BLaER1 treated with 17β-estradiol and CSF1 and Interleukin-3, amounts not matched to agents 10 nM and 100 nM (cell line): ENCODE results near the gene CYP27A1.

ENCODE experiments used
- H3K27ac ChIP-seq, 11 experiments: shearing (Covaris generic); formaldehyde crosslinking; 2 replicates each; pipeline ENCODE4 v1.8.1; 2022
- H3K27me3 ChIP-seq, 11 experiments: shearing (Covaris generic); formaldehyde crosslinking; 2 replicates each; pipeline ENCODE4 v1.8.1; 2022
- H3K36me3 ChIP-seq, 11 experiments: shearing (Covaris generic); formaldehyde crosslinking; 2 replicates each; pipeline ENCODE4 v1.8.1; 2022
- H3K4me1 ChIP-seq, 10 experiments: shearing (Covaris generic); formaldehyde crosslinking; 2 replicates each; pipeline ENCODE4 v1.8.1; 2022
- H3K4me2 ChIP-seq, 11 experiments: shearing (Covaris generic); formaldehyde crosslinking; 2 replicates each; pipeline ENCODE4 v1.8.1; 2022
- H3K4me3 ChIP-seq, 10 experiments: shearing (Covaris generic); formaldehyde crosslinking; 2 replicates each; pipeline ENCODE4 v1.8.1; 2022
- H3K9ac ChIP-seq, 11 experiments: shearing (Covaris generic); formaldehyde crosslinking; 2 replicates each; pipeline ENCODE4 v1.8.1; 2022
- H3K9me3 ChIP-seq, 11 experiments: shearing (Covaris generic); formaldehyde crosslinking; replicated peaks in 1 of 11; 2 replicates each; pipeline ENCODE4 v1.8.1; 2022
- H4K20me1 ChIP-seq, 11 experiments: shearing (Covaris generic); formaldehyde crosslinking; 2 replicates each; pipeline ENCODE4 v1.8.1; 2022
- Cebpa-rat ChIP-seq, 11 experiments: shearing (Covaris generic); IDR thresholded peaks; 2 replicates each; pipeline ENCODE4 v1.8.1; 2022

The CYP27A1 gene

GRCh38 chr2:218780851-218781690 is 876 bp upstream of the CYP27A1 start:
- peaks cover 0 to 16% (median 0%) of the 10 kb centered on the region in 10 experiments; a peak in 4 of 20 replicates for H3K4me1 ChIP-seq
- no peak overlapping the region for H3K27ac ChIP-seq
- no peak for TF ChIP-seq Cebpa-rat (IDR thresholded peaks at IDR 0.05)
- peaks cover 20 to 38% (median 26%) of the 10 kb centered on the region in 11 experiments for H3K9me3 ChIP-seq
- H3K4me3 ChIP-seq, result no peak overlapping the region
- no peaks in the 10 kb centered on the region for H3K27me3 ChIP-seq
- H3K36me3 ChIP-seq, result peaks cover 13 to 28% (median 20%) of the 10 kb centered on the region in 11 experiments; a peak in 19 of 22 replicates
- H4K20me1 ChIP-seq, result no peaks in the 10 kb centered on the region
- no peak overlapping the region for H3K9ac ChIP-seq
- H3K4me2 ChIP-seq, result no peak overlapping the region

- no peak for TF ChIP-seq Cebpa-rat (IDR thresholded peaks at IDR 0.05)
- no peak overlapping the region for H3K4me3 ChIP-seq
- H3K4me1 ChIP-seq, result peaks cover 0 to 9% (median 0%) of the 10 kb centered on the region in 10 experiments; a peak in 2 of 20 replicates
- H3K27me3 ChIP-seq, result no peaks in the 10 kb centered on the region
- H3K36me3 ChIP-seq, result peaks cover 5 to 14% (median 7%) of the 10 kb centered on the region in 11 experiments; a peak in 17 of 22 replicates
- no peak overlapping the region for H3K4me2 ChIP-seq
- peaks cover 6 to 24% (median 11%) of the 10 kb centered on the region in 11 experiments for H3K9me3 ChIP-seq
- no peak overlapping the region for H3K9ac ChIP-seq
- no peak overlapping the region for H3K27ac ChIP-seq
- H4K20me1 ChIP-seq, result no peaks in the 10 kb centered on the region
Observed at GRCh38 chr2:218782528-218782844, 539 bp downstream of the CYP27A1 start.

- Histone ChIP-seq H3K4me2 (no peak overlapping the region), H3K4me3 (no peak overlapping the region), H3K27me3 (0 out of 22 replicates have a peak, but pooled peaks cover 0 to 3% (median 0%) of the 10 kb centered on the region in 11 experiments), H3K36me3 (peaks cover 0 to 7% (median 0%) of the 10 kb centered on the region in 11 experiments; a peak in 5 of 22 replicates), H3K4me1 (peaks cover 0 to 9% (median 0%) of the 10 kb centered on the region in 10 experiments; a peak in 2 of 20 replicates), H3K27ac (no peak overlapping the region), H3K9ac (no peak overlapping the region), H3K9me3 (peaks cover 0 to 18% (median under 1%) of the 10 kb centered on the region in 11 experiments; a peak in 9 of 22 replicates), H4K20me1 (no peaks in the 10 kb centered on the region)
- no peak for TF ChIP-seq Cebpa-rat (IDR thresholded peaks at IDR 0.05)
Observed at GRCh38 chr2:218783688-218784087, 1.7 kb downstream of the CYP27A1 start.

- peaks cover 0 to 9% (median 0%) of the 10 kb centered on the region in 10 experiments; a peak in 2 of 20 replicates for H3K4me1 ChIP-seq
- no peak for TF ChIP-seq Cebpa-rat (IDR thresholded peaks at IDR 0.05)
- H3K36me3 ChIP-seq, result peaks cover 0 to 7% (median 0%) of the 10 kb centered on the region in 11 experiments; a peak in 5 of 22 replicates
- 0 out of 22 replicates have a peak, but pooled peaks cover 0 to 5% (median 0%) of the 10 kb centered on the region in 11 experiments for H3K27me3 ChIP-seq
- H3K9ac ChIP-seq, result no peak overlapping the region
- H3K27ac ChIP-seq, result no peak overlapping the region
- peak overlapping the region in 2 of 11 experiments; percentile 26 to 27; a peak in 4 of 22 replicates for H3K4me2 ChIP-seq
- H4K20me1 ChIP-seq, result no peaks in the 10 kb centered on the region
- peaks cover 0 to 14% (median 0%) of the 10 kb centered on the region in 11 experiments; a peak in 5 of 22 replicates for H3K9me3 ChIP-seq
- H3K4me3 ChIP-seq, result no peak overlapping the region
Observed at GRCh38 chr2:218785103-218785502, 3.2 kb downstream of the CYP27A1 start.

- no peak for TF ChIP-seq Cebpa-rat (IDR thresholded peaks at IDR 0.05)
- H3K4me1 ChIP-seq, result peaks cover 0 to 9% (median 0%) of the 10 kb centered on the region in 10 experiments; a peak in 2 of 20 replicates
- H4K20me1 ChIP-seq, result peaks cover 0 to under 1% (median 0%) of the 10 kb centered on the region in 11 experiments; a peak in 1 of 22 replicates
Observed at GRCh38 chr2:218786133-218786532, 4.2 kb downstream of the CYP27A1 start.

GRCh38 chr2:218788529-218789255 is 6.7 kb downstream of the CYP27A1 start:
- Histone ChIP-seq H3K4me3 (no peak overlapping the region), H3K9me3 (peaks cover 0 to 11% (median 0%) of the 10 kb centered on the region in 11 experiments; a peak in 2 of 22 replicates), H4K20me1 (peaks cover 0 to 4% (median 0%) of the 10 kb centered on the region in 11 experiments; a peak in 1 of 22 replicates), H3K27me3 (peaks cover 0 to 25% (median 0%) of the 10 kb centered on the region in 11 experiments; a peak in 7 of 22 replicates), H3K4me2 (no peak overlapping the region), H3K27ac (no peak overlapping the region), H3K9ac (no peak overlapping the region), H3K36me3 (no peaks in the 10 kb centered on the region), H3K4me1 (peaks cover 0 to 9% (median 0%) of the 10 kb centered on the region in 10 experiments; a peak in 2 of 20 replicates)
- TF ChIP-seq Cebpa-rat (IDR thresholded peaks at IDR 0.05), result no peak

More at GRCh38 chr2:218786133-218786532, 4.2 kb downstream of the CYP27A1 start:
- Histone ChIP-seq H3K9me3 (peaks cover 0 to 14% (median 0%) of the 10 kb centered on the region in 11 experiments; a peak in 5 of 22 replicates), H3K4me3 (no peak overlapping the region), H3K27ac (no peak overlapping the region), H3K9ac (no peak overlapping the region), H3K4me2 (no peak overlapping the region), H3K27me3 (peaks cover 0 to 7% (median 0%) of the 10 kb centered on the region in 11 experiments; a peak in 3 of 22 replicates), H3K36me3 (peaks cover 0 to 7% (median 0%) of the 10 kb centered on the region in 11 experiments; a peak in 5 of 22 replicates)

GRCh38 chr2:218792433-218792832 is 10.5 kb downstream of the CYP27A1 start:
- Histone ChIP-seq H3K27ac (no peak overlapping the region), H3K27me3 (peaks cover 2 to 62% (median 8%) of the 10 kb centered on the region in 11 experiments; a peak in 15 of 22 replicates), H3K4me2 (no peak overlapping the region), H3K36me3 (no peaks in the 10 kb centered on the region), H3K4me1 (no peaks in the 10 kb centered on the region), H3K4me3 (no peak overlapping the region), H4K20me1 (peaks cover 0 to 4% (median 0%) of the 10 kb centered on the region in 11 experiments; a peak in 2 of 22 replicates), H3K9ac (no peak overlapping the region), H3K9me3 (peaks cover 0 to 11% (median 0%) of the 10 kb centered on the region in 11 experiments; a peak in 2 of 22 replicates)
- TF ChIP-seq Cebpa-rat (IDR thresholded peaks at IDR 0.05), result no peak

GRCh38 chr2:218796691-218797090 is 14.7 kb downstream of the CYP27A1 start:
- Histone ChIP-seq H4K20me1 (peaks cover 0 to 19% (median 5%) of the 10 kb centered on the region in 11 experiments; a peak in 10 of 22 replicates), H3K36me3 (no peaks in the 10 kb centered on the region), H3K9me3 (no peaks in the 10 kb centered on the region), H3K4me3 (no peak overlapping the region), H3K27me3 (peaks cover 28 to 96% (median 51%) of the 10 kb centered on the region in 11 experiments), H3K9ac (no peak overlapping the region), H3K4me2 (no peak overlapping the region), H3K4me1 (peaks cover under 1 to 2% (median 1%) of the 10 kb centered on the region in 10 experiments; a peak in 17 of 20 replicates), H3K27ac (no peak overlapping the region)
- peak in 2 of 11 experiments; percentile 30 to 49; a peak in 2 of 22 replicates for TF ChIP-seq Cebpa-rat (IDR thresholded peaks at IDR 0.05)
